ENCODE measurements around the gene STK17A. TPM values are rescaled to one million over a fixed set of nuclear protein-coding genes. Genes with fewer than 3 reads are reported as not detected.

STK17A gene
- total and polyA plus RNA-seq, 4 donors: 11.7 to 34.7 (median 22.0) TPM

- H3K4me1 ChIP-seq (ENCODE audit: control insufficient read depth in 5 of 5, insufficient read depth in 5 of 5, low read length in 5 of 5): peaks cover 18 to 39% (median 27%) of the 10 kb centered on the region in 5 donors
- WGBS, 2 donors: 6 to 38% methylated on average over 4 of the region's 4 CpGs
- H3K4me3 ChIP-seq: no peak overlapping the region
- ATAC-seq (ENCODE audit: insufficient read depth, low FRiP score) (no peak), DNase-seq (no peak)
- TF ChIP-seq CTCF (IDR thresholded peaks at IDR 0.05; ENCODE audit: control extremely low read depth, extremely low read depth): no peak
- peaks cover 0 to 16% (median 10%) of the 10 kb centered on the region in 4 donors for H3K36me3 ChIP-seq (ENCODE audit: control insufficient read depth in 4 of 4, insufficient read depth in 4 of 4, low read length in 4 of 4)
- H3K9me3 ChIP-seq (ENCODE audit: control insufficient read depth in 4 of 4, insufficient read depth in 3 of 4, low read length in 3 of 4): no peaks in the 10 kb centered on the region
- H3K27ac ChIP-seq (ENCODE audit: low read depth in 1 of 2, low read length in 1 of 2): peak overlapping the region; percentile 36 to 70
- no peak overlapping the region for H3K9ac ChIP-seq (ENCODE audit: insufficient read depth in 1 of 2, low read length in 2 of 2)
- no peaks in the 10 kb centered on the region for H3K27me3 ChIP-seq (ENCODE audit: control insufficient read depth in 3 of 3, insufficient read depth in 3 of 3, low read length in 2 of 3)
Measured at GRCh38 chr7:43649755-43650274, 66.9 kb downstream of the STK17A start.

- no peak overlapping the region for H3K9ac ChIP-seq (ENCODE audit: insufficient read depth in 1 of 2, low read length in 2 of 2)
- WGBS, 2 donors: 46 to 52% methylated on average over 9 of the region's 9 CpGs
Measured at GRCh38 chr7:43650457-43651052, 67.6 kb downstream of the STK17A start.

GRCh38 chr7:43652364-43652763 is 69.5 kb downstream of the STK17A start:
- no peak for ATAC-seq (ENCODE audit: insufficient read depth, low FRiP score)
- H3K27ac ChIP-seq (ENCODE audit: low read depth in 1 of 2, low read length in 1 of 2): no peak overlapping the region
- no peak for DNase-seq
- H3K27me3 ChIP-seq (ENCODE audit: control insufficient read depth in 3 of 3, insufficient read depth in 3 of 3, low read length in 2 of 3): no peaks in the 10 kb centered on the region
- H3K9ac ChIP-seq (ENCODE audit: insufficient read depth in 1 of 2, low read length in 2 of 2): no peak overlapping the region
- H3K36me3 ChIP-seq (ENCODE audit: control insufficient read depth in 4 of 4, insufficient read depth in 4 of 4, low read length in 4 of 4): peaks cover 0 to 3% (median under 1%) of the 10 kb centered on the region in 4 donors
- no peak overlapping the region for H3K4me3 ChIP-seq
- peaks cover 12 to 26% (median 14%) of the 10 kb centered on the region in 5 donors for H3K4me1 ChIP-seq (ENCODE audit: control insufficient read depth in 5 of 5, insufficient read depth in 5 of 5, low read length in 5 of 5)
- TF ChIP-seq CTCF (IDR thresholded peaks at IDR 0.05; ENCODE audit: control extremely low read depth, extremely low read depth): no peak
- no peaks in the 10 kb centered on the region for H3K9me3 ChIP-seq (ENCODE audit: control insufficient read depth in 4 of 4, insufficient read depth in 3 of 4, low read length in 3 of 4)

More at GRCh38 chr7:43650457-43651052, 67.6 kb downstream of the STK17A start:
- TF ChIP-seq CTCF (IDR thresholded peaks at IDR 0.05; ENCODE audit: control extremely low read depth, extremely low read depth): no peak
- no peaks in the 10 kb centered on the region for H3K27me3 ChIP-seq (ENCODE audit: control insufficient read depth in 3 of 3, insufficient read depth in 3 of 3, low read length in 2 of 3)
- peak overlapping the region; percentile 55 to 72 for H3K27ac ChIP-seq (ENCODE audit: low read depth in 1 of 2, low read length in 1 of 2)
- H3K4me1 ChIP-seq (ENCODE audit: control insufficient read depth in 5 of 5, insufficient read depth in 5 of 5, low read length in 5 of 5): peaks cover 18 to 39% (median 25%) of the 10 kb centered on the region in 5 donors
- no peak for ATAC-seq (ENCODE audit: insufficient read depth, low FRiP score)
- H3K36me3 ChIP-seq (ENCODE audit: control insufficient read depth in 4 of 4, insufficient read depth in 4 of 4, low read length in 4 of 4): peaks cover 0 to 15% (median 7%) of the 10 kb centered on the region in 4 donors
- peak in 1 of 3 donors; percentile 8 for DNase-seq
- no peak overlapping the region for H3K4me3 ChIP-seq
- no peaks in the 10 kb centered on the region for H3K9me3 ChIP-seq (ENCODE audit: control insufficient read depth in 4 of 4, insufficient read depth in 3 of 4, low read length in 3 of 4)
